ENCODE results near the gene CRYZL1. TPM values are rescaled to one million over a fixed set of nuclear protein-coding genes. Genes with fewer than 3 reads are reported as not detected.
A peak's percentile ranks its signal among the peaks of the same experiment; 100 is the strongest.
"Not testable (repeated sequence)": the region's sequence is repeated elsewhere in the genome, so short reads cannot be mapped to it uniquely, and the experiment has no call there.

Gene CRYZL1
- total RNA-seq, 6 experiments from 2014 or later: 28.0 to 32.8 (median 30.2) TPM

- H3K9me3 Mint-ChIP-seq: no peaks in the 10 kb centered on the region
- TF ChIP-seq CTCF (IDR thresholded peaks at IDR 0.05): no peak
- DNase-seq: no peak
- H3K27ac Mint-ChIP-seq: no peak overlapping the region
- no peak overlapping the region for H3K4me3 Mint-ChIP-seq
- peaks cover 26% of the 10 kb centered on the region for H3K4me1 Mint-ChIP-seq (ENCODE audit: low read depth)
- H3K36me3 Mint-ChIP-seq (ENCODE audit: low read depth): peaks cover 4% of the 10 kb centered on the region; the same call in 1 of the 2 replicates
- H3K27me3 Mint-ChIP-seq (ENCODE audit: insufficient read depth): no peaks in the 10 kb centered on the region; the same call in 1 of the 2 replicates
Measured at GRCh38 chr21:33677450-33677849, 35.9 kb upstream of the CRYZL1 start.

- not testable (repeated sequence) for DNase-seq; H3K4me3 Mint-ChIP-seq; H3K36me3 Mint-ChIP-seq (ENCODE audit: low read depth); H3K27ac Mint-ChIP-seq; H3K9me3 Mint-ChIP-seq; H3K27me3 Mint-ChIP-seq (ENCODE audit: insufficient read depth)
- peaks cover 25% of the 10 kb centered on the region for H3K4me1 Mint-ChIP-seq (ENCODE audit: low read depth)
Measured at GRCh38 chr21:33676666-33677065, 35.1 kb upstream of the CRYZL1 start.

- no peaks in the 10 kb centered on the region; the same call in 1 of the 2 replicates for H3K27me3 Mint-ChIP-seq (ENCODE audit: insufficient read depth)
- no peak overlapping the region for H3K27ac Mint-ChIP-seq
- peaks cover 10% of the 10 kb centered on the region for H3K36me3 Mint-ChIP-seq (ENCODE audit: low read depth)
- no peak overlapping the region for H3K4me3 Mint-ChIP-seq
- DNase-seq: no peak
- H3K9me3 Mint-ChIP-seq: no peaks in the 10 kb centered on the region
- TF ChIP-seq CTCF (IDR thresholded peaks at IDR 0.05): no peak
- peaks cover 33% of the 10 kb centered on the region for H3K4me1 Mint-ChIP-seq (ENCODE audit: low read depth)
Measured at GRCh38 chr21:33674226-33674625, 32.7 kb upstream of the CRYZL1 start.

- Mint-ChIP-seq H3K36me3 (ENCODE audit: low read depth) (peaks cover 9% of the 10 kb centered on the region), H3K4me3 (no peak overlapping the region), H3K9me3 (no peaks in the 10 kb centered on the region), H3K4me1 (ENCODE audit: low read depth) (peaks cover 29% of the 10 kb centered on the region), H3K27me3 (ENCODE audit: insufficient read depth) (no peaks in the 10 kb centered on the region; the same call in 1 of the 2 replicates), H3K27ac (no peak overlapping the region)
- no peak for DNase-seq
- no peak for TF ChIP-seq CTCF (IDR thresholded peaks at IDR 0.05)
Measured at GRCh38 chr21:33673473-33673872, 31.9 kb upstream of the CRYZL1 start.

- no peaks in the 10 kb centered on the region; the same call in 1 of the 2 replicates for H3K27me3 Mint-ChIP-seq (ENCODE audit: insufficient read depth)
- peaks cover 41% of the 10 kb centered on the region for H3K4me1 Mint-ChIP-seq (ENCODE audit: low read depth)
- H3K4me3 Mint-ChIP-seq: no peak overlapping the region
- DNase-seq: no peak
- peak overlapping the region; percentile 41 for H3K27ac Mint-ChIP-seq
- TF ChIP-seq CTCF (IDR thresholded peaks at IDR 0.05): no peak
- H3K9me3 Mint-ChIP-seq: no peaks in the 10 kb centered on the region
- peaks cover 5% of the 10 kb centered on the region for H3K36me3 Mint-ChIP-seq (ENCODE audit: low read depth)
Measured at GRCh38 chr21:33670076-33670978, 28.8 kb upstream of the CRYZL1 start.

- H3K27me3 Mint-ChIP-seq (ENCODE audit: insufficient read depth): no peaks in the 10 kb centered on the region; the same call in none of the 2 replicates
- H3K9me3 Mint-ChIP-seq: no peaks in the 10 kb centered on the region
- peak overlapping the region; percentile 50 for H3K27ac Mint-ChIP-seq
- no peak for TF ChIP-seq CTCF (IDR thresholded peaks at IDR 0.05)
- DNase-seq: no peak
- H3K36me3 Mint-ChIP-seq (ENCODE audit: low read depth): peaks cover 11% of the 10 kb centered on the region
- H3K4me3 Mint-ChIP-seq: peak overlapping the region; percentile 55
- H3K4me1 Mint-ChIP-seq (ENCODE audit: low read depth): peaks cover 35% of the 10 kb centered on the region
Measured at GRCh38 chr21:33668620-33669019, 27.1 kb upstream of the CRYZL1 start.
